ENCODE results near the gene KIRREL1.

The KIRREL1 gene

DNA sequence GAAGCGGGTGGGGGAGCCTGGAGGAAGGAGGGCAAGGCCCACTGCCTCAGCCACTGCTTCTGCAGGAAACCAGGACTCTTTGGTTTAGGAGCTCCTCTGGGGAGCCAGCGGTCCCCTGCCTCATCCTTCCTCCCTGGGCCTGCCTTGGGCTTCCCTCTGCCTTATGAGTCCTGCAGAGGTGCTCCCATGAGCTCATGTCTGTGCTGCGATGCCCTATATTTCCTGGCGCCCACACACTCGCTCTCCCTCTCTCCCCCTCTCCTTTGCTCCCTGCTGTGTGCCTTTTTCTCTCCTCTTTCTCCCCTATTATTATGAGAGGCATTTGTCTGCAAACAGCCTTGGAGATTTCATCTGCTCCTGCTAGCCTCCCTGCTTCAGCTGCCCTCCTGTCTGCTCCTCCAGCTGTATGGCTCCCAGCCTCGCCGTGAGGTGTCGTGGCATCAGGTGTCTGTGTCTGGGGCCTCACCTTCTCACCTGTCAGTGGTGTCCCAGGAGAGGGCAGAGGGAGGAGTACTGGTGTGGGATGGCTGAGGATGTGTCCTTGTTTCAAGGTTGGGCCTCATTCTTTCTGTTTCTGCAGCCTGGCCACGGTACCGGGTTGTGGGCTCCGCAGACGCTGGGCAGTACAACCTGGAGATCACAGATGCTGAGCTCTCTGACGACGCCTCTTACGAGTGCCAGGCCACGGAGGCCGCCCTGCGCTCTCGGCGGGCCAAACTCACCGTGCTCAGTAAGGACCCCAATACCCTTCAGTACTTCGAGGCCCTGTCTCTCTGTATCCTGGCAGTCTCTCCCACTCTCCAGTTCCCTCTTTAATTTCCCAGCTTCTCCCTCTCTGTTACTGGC lies 84.2 kb downstream of the KIRREL1 start:
- no peak for DNase-seq

DNA sequence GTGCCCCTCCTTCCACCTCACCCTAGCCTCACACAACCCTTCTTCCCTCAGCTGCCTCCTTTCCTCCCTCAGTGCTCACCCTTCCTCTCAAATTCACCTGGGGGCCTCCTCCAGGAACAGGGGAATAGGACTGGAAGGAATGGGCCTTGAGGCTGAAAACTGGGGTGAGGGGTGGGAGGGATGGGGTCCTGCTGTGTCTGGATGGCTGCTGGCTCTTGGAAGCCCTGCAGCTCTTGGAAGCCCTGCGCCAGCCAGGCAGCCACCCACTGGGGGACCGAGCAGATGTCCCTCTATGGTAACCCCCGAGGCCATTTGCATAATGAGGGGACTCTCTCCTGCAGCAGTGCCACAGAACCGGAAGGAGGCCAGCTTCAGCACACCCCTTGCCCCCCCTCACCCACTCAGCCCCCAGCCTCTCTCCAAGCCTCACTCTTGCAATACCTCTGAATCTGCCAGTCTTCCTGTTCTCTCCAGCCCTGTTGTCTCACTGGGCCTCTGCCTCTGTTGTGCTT lies 85.2 kb downstream of the KIRREL1 start:
- DNase-seq: no peak

DNA sequence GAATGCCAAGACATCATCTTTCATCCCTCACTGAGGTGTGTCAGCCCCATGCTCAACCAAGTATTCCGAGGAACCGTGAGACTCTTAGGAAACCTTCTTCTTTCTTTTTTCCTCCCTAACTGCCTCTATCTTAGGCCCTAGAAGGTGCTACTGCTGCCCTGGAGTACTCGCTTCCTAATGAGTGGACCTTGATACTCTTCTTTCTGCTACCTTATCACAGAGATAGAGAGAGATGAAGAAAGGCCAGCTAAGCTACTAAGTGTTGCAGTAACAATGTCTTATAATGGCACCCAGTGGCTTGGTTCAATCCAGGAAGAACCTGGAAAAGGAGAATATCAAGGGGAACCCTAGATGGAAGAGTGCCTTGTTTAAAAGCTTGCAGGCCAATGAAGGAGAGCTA lies 86.6 kb downstream of the KIRREL1 start:
- no peak for DNase-seq

DNA sequence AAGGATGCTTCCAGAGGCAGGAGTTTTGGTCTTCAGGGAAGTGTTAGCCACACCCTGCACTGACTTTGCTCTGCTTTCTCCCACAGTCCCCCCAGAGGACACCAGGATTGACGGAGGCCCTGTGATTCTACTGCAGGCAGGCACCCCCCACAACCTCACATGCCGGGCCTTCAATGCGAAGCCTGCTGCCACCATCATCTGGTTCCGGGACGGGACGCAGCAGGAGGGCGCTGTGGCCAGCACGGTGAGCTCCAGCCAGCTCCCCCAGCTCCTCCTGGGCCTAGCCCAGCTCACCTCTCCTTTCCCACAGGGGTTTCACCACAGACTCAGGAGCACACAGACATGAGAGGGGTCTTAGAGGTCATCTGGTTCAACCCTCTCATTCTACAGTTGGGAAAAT lies 90.9 kb downstream of the KIRREL1 start:
- no peak for DNase-seq

DNA sequence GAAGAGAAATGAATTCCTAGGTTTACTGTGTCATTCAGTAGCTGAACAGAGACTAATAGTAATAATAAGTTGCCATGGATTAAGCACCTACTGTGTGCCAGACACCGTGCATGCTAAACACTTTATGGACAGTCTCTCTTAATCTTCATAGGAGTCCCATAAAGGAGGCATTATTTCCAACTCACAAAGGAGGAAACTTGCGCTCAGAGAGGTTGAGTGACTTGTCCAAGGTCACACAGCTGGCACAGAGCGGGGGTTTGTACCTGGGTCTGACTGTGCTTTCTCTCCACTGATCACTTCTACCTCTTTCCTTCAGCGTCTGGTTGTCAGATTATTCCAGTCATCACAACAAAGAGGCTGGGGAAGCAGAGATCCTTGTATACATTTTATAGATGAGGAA lies 91.3 kb downstream of the KIRREL1 start:
- DNase-seq: no peak

DNA sequence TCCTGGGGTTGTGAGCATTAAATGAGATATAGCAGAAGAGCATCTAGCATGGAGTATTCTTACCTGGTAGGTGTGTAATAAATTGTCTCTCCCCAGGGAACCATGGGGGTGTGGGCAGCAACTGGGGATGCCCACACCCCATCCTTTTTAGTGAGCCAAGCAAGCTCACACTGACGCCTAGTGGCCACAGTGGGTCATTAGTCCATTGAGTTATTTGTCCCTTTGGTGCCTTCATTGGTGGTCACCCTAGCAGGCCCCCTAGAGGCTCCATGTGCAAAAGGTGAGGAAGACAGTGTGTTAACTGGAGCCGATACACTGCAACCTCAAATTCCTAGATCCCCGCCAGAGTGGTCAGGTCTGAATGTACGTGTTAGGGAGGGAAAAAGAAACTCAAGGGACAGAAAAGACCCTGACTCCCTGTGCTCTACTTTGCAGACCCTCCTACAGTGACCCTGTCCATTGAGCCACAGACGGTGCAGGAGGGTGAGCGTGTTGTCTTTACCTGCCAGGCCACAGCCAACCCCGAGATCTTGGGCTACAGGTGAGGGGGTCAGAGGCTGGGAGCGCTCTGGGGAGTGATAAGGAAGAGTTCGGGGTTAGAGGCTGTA lies 94.0 kb downstream of the KIRREL1 start:
- DNase-seq: peak; percentile 5

DNA sequence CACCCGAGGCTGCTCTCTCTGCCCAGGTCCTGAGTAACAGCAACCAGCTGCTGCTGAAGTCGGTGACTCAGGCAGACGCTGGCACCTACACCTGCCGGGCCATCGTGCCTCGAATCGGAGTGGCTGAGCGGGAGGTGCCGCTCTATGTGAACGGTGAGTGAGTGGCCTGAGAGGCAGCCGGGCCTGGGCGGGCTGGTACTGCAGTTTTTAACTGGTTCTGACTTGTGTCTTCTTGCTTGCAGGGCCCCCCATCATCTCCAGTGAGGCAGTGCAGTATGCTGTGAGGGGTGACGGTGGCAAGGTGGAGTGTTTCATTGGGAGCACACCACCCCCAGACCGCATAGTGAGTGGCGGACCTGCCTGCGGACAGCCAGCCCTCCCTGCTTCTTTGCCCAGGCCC lies 96.0 kb downstream of the KIRREL1 start:
- DNase-seq: no peak

DNA sequence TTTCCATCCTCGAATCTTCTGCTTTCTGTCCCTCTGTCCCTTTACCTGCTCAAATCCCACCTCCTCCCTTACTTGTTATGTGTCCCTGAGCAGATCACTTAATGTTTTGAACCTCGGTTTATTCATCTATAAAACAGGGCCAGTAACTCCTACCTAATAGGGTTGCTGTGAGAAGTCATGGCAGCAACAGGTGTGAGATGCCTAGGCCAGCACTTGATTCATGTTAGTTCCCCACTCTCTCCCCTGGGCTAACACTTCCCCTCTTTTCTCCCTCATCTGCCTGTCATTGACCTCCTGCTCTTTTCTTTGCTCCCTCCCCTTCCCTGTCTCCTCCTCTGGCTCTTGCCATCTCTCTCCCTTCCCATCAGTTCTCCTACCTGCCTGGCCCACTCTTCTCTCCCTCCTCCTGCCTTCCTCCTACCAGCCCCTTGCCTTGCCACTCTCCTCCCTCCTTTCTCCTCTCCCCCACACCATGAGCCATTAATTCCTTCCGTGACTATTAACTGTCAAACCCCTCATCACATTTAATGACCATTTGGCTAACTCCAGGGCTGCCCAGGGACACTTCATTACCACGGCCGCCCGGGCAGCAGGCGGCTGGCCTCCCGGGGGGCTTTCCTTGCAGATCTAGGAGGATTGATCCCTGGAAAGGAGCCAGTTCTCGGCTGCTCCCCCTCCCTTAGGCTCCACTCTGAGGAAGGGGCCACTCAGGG lies 96.6 kb downstream of the KIRREL1 start:
- DNase-seq: no peak

DNA sequence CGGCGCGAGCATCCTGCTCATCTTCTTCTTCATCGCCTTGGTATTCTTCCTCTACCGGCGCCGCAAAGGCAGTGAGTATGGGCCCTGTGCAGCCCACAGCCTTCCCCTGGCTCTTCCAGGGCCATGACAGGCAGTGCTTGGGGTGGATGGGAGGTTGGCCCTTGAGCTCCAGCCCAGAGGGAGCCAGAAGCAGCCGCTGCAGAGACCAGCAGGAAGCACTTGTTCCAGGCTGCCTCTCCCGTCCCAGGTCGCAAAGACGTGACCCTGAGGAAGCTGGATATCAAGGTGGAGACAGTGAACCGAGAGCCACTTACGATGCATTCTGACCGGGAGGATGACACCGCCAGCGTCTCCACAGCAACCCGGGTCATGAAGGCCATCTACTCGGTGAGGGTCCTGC lies 99.9 kb downstream of the KIRREL1 start:
- no peak for DNase-seq

DNA sequence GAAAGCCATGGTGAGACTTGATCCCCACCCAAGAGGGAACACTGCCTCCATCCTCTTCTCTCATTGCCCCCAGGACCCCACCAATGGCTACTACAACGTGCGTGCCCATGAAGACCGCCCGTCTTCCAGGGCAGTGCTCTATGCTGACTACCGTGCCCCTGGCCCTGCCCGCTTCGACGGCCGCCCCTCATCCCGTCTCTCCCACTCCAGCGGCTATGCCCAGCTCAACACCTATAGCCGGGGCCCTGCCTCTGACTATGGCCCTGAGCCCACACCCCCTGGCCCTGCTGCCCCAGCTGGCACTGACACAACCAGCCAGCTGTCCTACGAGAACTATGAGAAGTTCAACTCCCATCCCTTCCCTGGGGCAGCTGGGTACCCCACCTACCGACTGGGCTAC lies 101.1 kb downstream of the KIRREL1 start:
- no peak for DNase-seq

DNA sequence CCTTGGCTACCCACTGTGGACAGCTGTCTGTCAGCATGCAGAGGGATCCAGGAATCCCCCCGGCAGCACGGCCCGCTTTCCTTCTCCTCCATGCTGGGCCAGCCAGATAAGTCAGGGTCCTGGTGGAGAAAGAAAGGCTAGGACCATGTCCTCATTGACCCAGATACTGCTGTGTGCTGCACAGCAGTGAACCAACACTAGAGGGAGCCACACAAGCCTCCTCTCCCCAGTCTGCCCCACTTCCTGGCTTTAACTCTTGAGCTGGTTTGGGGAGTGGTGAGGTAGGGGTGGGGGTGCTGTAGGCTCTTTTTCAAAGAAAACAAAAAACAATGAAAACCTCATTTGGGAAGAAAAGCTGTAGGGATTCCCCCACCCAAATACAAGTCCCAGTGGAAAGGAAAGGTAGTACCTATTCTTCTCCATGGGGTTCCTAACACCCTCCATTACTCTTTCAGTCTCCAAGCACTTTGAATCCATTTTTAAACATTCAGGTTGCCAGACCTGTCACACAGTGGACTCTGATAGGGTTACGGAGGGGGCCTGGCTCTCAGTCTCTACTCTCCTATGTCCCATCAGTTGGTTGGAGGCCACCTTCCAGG lies 102.4 kb downstream of the KIRREL1 start:
- no peak for DNase-seq

DNA sequence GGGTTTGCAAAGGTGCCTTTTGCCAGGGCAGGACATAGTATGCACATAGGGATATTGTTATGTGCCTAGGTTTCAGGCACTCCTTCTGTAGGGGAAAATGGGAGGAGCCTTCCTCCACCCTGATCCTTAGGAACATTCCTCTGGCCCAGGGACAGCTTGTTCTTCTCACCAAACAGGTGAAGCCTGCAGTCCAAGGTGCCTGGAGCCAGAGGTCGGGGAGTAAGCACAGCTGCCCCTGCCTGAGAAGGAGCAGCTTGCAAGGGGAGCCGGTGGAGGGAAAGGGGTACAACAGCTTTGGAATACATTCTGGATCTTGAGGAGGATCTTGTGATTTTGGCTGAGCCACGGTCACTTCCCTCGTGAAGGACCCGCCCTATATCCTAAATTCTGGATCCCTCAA lies 104.8 kb downstream of the KIRREL1 start:
- DNase-seq: no peak

DNA sequence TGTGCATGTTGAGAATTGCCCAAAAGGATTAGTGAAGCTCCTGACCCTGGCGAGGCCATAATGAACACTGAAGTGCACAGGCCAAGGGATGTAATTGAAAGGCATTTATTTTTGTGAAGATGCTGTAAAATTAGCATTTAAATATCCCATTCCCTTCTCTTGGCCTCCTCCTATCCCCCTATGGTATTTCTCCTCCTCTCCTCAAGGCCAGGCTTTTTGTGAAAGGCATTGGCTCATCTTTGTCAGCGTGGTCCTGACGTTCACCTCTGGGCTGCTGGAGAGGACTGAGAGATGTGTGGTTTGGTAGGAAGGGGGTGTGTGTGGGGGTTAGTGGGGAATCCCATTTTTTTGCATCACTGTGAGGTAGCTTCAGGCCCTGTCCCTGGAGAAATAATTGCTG lies 105.7 kb downstream of the KIRREL1 start:
- DNase-seq: no peak

DNA sequence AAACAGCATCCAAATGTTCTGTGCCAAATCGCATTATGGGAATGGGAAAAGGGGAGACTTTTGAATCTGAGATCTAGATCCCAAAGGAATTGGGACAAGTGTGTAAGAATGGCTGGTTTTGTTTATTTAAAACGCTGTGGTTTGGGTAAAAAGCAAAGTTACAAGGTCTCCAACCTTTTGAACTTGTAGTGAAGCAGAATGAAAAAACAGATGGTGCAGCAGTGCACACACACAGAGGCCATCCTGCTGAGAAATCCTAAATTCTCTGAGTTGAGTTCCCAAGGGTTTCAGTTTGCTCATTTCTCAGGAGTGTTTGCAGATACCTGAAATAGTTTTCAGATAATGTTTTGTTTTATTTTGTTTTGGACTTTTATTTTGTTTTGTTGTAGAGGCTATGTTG lies 107.1 kb downstream of the KIRREL1 start:
- no peak for DNase-seq

DNA sequence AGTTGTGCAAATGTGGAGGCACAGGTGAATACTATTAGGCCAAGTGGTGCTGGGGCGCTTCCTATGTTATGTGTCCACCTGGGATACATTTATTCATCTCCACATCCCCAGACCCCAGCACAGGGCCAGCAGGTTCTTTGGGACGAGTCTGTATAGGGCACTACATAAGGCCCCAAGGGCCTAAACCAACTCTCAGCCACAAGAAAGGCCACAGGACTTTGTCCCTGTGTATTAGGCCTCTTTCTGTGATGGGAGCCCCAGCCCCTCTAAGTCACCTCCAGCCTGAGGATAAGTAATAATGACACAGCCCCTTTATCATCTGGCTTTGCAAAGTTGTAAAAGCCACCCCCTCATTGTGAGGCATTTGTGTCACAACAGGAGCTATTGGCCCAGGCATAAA lies 108.0 kb downstream of the KIRREL1 start:
- no peak for DNase-seq

DNA sequence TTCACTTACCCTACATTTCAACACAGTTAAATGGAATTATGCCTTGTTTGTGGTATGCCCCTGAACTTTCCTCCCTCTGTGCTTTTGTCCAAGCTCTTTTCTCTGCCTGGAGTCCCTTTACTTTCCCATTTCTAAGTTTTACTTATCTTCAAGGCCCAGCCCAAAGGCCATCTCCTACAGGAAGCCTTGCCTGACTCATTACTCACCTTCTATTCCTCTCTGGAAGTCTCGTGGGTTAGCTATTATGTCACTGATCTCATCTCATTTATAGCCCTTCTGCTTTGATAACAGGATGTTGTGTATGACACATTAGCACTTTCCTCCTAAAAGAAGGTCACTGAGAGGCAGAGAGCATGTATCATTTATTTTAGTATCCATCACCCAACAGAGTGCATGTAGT lies 108.5 kb downstream of the KIRREL1 start:
- DNase-seq: no peak

DNA sequence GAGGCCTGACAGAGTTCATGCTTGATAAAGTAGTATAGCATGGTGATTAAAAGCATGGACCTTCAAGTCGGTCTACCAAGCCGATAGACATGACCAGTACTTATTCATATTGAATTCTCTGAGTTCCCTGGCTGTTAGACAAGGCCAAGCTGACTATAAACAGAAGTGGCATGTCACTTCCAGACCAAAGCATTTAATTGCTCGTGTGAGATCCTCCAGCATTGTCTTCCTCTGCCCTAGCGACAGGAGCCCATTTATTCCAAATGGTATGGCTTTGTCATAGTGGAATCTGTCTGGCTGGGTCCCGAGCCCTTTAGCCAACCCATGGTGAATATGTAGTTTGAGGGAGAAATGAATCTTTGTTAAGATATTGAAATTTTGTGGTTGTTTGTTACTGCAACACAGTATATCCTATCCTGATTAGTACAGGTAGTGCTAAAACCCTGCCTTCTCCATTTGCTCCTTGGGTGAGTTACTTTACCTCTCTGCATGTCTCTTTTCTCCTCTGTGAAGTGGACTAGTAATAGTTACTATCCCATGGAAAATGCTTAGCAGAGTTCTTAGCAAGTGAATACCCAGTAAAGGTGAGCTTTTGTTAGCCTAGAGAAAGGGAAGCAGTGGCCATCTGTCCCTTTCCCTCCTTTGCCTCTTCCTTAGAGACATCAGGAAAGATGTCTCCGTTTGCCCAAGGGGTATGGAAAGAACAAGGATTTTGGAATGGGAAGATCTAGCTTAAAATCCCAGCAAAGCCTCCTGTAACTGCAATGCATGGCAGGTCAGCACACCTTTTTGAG lies 109.6 kb downstream of the KIRREL1 start:
- no peak for DNase-seq

DNA sequence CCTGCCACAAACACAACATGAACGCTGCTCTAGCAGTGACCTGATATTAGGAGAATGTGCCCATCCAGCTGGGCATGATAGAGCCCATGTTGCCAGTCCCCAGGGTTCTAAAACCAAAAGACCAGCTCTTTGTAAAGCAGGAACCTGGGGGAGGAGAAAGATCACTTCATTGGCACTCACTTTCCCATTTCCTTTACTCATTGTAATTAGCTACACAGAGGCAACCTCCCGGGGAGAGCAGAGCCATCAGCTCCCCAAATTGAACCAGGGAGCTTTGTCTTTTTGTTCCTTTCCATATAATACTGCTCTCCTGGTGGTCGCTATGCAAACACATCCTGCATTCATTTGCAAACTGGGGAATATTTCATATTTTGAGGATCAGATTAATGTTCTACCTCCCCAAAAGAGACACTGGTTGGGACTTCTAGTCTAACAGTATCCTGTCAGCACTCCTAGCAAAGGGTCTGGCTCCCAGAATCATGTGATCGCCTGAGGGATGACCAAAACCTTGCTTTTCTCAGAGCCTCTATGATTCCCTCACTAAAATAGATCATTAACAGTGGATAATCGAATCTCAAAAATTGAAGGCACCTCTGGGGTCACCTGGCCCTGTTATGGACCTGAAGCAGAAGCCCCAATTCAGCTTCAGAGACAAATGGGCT lies 110.5 kb downstream of the KIRREL1 start:
- no peak for DNase-seq

DNA sequence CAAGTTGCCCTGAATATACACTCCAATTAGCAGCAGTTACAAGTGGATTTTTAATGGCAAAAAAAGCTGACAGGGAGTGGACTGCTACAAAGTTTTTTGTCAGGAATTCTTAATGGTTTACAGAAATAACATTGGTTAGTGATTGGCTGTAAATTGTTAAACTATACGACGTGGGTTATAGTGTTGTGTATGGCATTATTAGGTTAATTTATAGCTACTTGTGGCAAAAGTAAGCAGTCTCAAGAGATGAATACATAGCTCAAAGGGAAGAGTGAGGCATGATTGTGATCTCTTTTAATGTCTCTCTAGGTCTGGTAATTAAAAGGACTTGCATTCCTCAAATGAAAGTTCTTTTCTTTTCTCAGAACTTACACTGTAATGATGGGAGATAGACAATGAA lies 111.4 kb downstream of the KIRREL1 start:
- DNase-seq: no peak

DNA sequence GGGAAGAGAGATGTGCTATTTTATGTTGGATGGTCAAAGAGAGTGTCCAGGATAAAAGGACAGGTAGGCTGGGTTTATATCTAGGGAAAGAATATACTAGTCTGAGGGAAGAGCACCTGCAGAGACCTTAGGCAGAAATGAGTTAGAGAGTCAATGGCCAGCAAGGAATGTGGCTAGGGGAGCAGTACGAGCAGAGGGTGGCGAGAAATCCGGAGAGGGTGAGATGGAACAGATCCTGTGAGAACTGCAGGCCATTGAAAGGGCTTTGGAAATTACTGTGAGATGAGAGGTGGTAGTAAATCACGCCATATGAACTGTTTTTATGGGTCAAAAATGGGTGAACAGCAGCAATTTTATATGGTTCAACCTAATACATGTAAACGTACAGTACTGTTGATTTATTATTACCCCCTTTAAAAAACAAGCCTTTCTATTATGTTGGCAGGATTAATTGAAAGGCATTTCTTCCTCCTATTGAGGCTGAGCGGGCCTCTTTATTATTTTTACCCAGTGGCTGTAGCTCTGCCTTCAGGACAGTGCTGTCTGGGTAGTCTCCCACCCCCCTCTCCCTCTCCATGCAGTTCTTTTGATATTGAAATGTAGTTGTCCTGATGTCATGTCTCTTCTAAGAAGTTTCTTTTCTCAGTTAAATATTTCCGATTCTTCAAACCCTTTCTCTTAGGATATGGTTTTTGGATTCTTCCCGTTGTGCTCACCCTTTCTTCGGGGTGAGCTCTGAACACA lies 112.1 kb downstream of the KIRREL1 start:
- no peak for DNase-seq

DNA sequence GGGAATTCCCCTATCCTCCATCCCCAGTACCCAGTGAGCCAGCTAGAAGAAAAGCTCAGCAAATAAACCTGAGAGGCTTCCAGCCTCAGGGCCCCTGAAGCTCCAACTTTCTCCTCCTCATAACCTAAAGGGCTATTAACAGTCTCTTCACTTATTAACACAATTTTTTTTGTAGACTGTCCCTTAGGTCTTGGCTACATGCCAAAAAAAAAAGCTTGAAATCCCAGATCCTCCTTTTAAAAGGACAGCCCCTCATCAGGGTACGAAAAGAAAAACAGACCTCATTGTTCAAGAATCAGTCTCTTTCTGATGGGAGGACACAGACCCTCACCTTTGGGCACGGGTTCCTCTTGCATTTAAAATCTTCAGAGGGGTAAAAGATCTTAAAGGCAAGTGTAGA lies 114.5 kb downstream of the KIRREL1 start:
- no peak for DNase-seq

All from NCI-H345 (cell line).